ENCODE measurements around the gene NTN4.

NTN4 gene

DNA sequence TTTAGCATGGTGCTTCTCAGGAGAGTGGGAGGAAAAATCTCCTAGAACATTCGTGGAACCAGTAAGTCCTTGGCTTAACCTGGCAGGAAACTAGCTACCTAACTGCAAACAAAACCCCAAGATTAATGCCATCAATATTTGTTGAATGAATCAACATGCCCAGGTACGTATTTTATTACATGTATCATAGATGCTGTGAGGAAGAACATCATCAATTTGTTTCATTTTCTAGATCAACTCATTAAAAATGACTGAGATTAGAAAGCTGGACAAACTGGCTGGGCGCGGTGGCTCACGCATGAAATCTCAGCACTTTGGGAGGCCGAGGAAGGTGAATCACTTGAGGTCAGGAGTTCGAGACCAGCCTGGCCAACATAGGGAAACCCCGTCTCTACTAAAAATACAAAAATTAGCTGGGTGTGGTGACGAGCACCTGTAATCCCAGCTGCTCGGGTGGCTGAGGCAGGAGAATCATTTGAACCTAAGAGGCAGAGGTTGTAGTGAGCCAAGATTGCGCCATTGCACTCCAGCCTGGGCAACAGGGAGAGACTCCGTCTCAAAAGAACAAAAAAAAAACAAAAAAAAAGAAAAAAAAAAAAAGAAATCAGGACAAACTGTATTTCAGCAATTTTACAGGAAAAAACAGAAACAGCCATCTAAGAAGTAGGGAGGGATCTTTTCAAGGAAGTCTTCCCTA, 88.7 kb downstream of the NTN4 start:
- TF ChIP-seq ZFX (IDR thresholded peaks at IDR 0.05) = no peak
- TF ChIP-seq, protein P1, sequence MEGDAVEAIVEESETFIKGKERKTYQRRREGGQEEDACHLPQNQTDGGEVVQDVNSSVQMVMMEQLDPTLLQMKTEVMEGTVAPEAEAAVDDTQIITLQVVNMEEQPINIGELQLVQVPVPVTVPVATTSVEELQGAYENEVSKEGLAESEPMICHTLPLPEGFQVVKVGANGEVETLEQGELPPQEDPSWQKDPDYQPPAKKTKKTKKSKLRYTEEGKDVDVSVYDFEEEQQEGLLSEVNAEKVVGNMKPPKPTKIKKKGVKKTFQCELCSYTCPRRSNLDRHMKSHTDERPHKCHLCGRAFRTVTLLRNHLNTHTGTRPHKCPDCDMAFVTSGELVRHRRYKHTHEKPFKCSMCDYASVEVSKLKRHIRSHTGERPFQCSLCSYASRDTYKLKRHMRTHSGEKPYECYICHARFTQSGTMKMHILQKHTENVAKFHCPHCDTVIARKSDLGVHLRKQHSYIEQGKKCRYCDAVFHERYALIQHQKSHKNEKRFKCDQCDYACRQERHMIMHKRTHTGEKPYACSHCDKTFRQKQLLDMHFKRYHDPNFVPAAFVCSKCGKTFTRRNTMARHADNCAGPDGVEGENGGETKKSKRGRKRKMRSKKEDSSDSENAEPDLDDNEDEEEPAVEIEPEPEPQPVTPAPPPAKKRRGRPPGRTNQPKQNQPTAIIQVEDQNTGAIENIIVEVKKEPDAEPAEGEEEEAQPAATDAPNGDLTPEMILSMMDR (conservative IDR thresholded peaks at IDR 0.05) = no peak
- no peak overlapping the region for H3K27ac ChIP-seq

GRCh38 chr12:95701275-95701674, 89.3 kb downstream of the NTN4 start:
- no peak overlapping the region for H3K27ac ChIP-seq
- TF ChIP-seq, protein P1 (conservative IDR thresholded peaks at IDR 0.05) = no peak
- TF ChIP-seq ZFX (IDR thresholded peaks at IDR 0.05) = no peak

GRCh38 chr12:95700316-95700785, 90.2 kb downstream of the NTN4 start:
- H3K27ac ChIP-seq = no peak overlapping the region
- TF ChIP-seq, protein P1 (conservative IDR thresholded peaks at IDR 0.05) = no peak
- TF ChIP-seq ZFX (IDR thresholded peaks at IDR 0.05) = no peak

DNA sequence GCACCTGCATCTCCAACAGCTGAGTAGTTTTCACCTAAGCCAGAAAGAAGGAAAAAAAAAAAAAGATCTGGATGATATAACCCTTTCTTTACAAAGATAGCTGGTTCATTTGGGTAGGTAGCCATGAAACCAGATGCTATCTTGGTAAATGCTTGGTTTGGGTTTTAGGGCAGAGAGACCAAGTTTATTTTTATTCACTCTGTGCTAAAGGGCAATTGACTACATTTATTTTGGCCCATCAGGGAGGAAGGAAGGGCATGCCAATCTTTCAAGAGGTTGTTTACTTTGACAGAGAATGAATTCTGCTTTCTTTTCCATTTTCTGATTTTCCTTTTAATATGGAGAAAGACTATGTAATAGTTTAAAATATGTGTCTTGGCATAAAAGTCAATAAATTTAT, 91.0 kb downstream of the NTN4 start:
- H3K27ac ChIP-seq = no peak overlapping the region
- TF ChIP-seq ZFX (IDR thresholded peaks at IDR 0.05) = no peak
- TF ChIP-seq, protein P1 (conservative IDR thresholded peaks at IDR 0.05) = no peak

DNA sequence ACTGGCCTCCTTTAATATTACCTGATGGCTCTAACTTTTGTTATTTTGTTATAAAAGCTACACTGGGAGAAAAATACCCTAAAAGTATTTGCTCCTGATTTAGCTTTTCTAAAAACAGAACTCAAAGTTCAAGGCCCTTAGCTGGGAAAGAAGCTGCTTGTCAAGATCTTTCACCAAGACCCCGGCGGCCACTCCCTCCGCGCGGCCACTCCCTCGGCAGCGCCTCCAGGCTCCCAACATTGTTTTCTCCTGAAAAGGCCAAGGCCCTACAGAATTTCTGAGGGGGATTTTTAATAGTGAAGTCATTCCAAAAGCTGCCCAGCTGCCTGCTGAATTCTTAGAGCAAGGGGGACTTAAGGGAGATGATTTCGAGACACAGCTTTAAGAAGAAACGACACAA, 96.4 kb downstream of the NTN4 start:
- H3K27ac ChIP-seq = no peak overlapping the region
- TF ChIP-seq ZFX (IDR thresholded peaks at IDR 0.05) = no peak
- TF ChIP-seq, protein P1 (conservative IDR thresholded peaks at IDR 0.05) = no peak

DNA sequence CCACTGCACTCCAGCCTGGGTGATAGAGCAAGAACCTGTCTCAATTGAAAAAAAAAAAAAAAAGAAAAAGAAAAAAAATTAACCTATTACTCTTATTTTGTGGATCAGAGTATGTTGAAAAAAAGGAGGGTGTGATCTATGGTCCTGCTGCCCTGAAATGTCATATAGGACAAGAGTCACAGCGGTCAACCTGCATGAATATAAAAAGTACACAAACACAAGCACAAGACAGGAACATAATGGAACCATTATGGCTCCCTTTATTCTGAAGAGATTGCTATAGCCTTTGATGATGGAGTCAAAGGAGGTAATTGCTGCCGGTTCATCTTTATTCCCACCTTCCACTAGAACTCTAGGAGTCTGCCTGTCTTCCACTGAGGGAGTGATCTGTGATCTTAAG, 96.9 kb downstream of the NTN4 start:
- TF ChIP-seq, protein P1 (conservative IDR thresholded peaks at IDR 0.05) = no peak
- no peak for TF ChIP-seq ZFX (IDR thresholded peaks at IDR 0.05)

GRCh38 chr12:95690861-95691635, 99.5 kb downstream of the NTN4 start:
- no peak for TF ChIP-seq ZFX (IDR thresholded peaks at IDR 0.05)
- TF ChIP-seq, protein P1 (conservative IDR thresholded peaks at IDR 0.05) = no peak
- H3K27ac ChIP-seq = no peak overlapping the region

More for the DNA sequence above, 96.9 kb downstream of the NTN4 start:
- H3K27ac ChIP-seq = no peak overlapping the region
